Kidney glomerular epithelial cell (primary cell): ENCODE data around the gene DCP1A.

Source experiments
- DNase-seq: peaks from one replicate; lab custom pipeline; 2025; lab: John Stamatoyannopoulos, UW

Gene DCP1A

DNA sequence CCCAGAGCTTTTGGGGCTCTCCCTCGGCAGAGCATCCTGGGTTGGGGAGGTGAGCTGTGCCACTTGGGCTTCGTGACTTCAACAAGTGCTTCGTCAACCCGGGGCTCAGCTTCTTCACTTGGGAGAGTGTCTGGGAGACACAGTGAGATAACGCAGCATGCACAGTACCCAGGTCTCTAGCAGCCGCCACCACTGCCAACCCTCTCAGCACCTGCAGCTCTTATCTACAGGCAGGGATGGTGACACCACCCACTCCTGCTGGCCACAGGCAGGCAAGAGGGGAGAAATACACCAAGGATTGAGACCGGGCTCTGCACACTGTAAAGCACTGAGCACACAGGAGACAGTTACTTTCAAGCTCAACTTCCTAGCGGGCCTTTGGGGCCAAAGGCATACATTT lies 103.1 kb downstream of the DCP1A start:
- DNase-seq, result no peak

DNA sequence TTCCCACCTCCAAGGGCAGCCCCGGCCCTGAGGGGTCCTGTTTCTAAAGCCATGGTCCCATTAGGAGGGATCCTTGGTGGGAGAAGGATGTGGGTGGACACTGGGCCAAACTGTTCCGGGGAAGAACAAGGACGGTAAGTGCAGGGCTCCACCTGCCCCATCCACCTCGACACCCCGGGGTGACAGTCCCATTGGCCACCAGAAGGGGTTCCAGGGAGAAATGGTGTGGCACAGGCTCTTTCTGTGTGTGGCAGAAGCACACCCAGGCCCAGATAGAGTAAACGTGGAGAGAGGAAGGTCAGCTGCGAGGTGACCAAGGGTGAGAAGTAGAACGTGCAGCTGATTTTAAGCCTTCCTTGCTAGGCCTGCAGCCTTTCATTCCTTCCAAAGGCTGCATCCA lies 103.6 kb downstream of the DCP1A start:
- DNase-seq, result no peak

DNA sequence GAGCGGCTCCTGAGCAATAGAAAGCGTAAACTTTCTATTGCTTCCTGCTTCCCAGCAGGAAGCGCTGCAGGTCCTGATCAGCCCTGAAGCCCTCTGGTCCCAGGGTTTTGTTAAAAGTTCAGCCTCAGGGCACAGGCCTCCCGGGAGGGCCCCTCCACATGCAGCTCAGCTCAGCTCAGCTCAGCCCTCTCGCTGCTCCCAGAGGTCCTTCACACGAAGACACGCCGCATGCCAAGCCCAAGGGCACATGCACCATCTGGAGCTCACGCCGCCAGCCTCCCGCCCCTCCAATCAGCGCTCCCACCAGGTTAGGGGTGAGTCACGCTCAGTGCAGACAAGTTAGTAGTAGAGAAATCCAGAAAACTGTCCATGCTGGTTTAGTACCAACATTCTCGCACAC lies 104.2 kb downstream of the DCP1A start:
- no peak for DNase-seq

DNA sequence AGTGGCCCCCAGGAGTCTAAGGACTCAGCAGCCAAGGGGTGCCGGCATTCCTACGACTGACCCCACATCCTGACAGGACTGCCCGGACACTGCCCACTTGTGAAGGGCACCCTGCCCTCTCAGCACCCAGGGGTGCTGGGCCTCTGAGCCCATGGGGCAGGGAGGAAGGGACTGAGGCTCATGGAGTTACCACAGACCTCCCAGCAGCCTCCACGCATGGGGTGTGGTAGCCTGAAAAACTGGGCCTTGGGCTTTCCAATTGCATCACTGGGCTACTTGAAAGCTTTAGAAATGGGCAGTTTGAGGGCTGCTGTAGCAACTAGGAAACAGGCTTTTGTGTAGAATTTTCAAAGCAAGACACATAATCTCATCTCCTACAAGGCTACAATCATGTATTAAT lies 104.7 kb downstream of the DCP1A start:
- DNase-seq, result no peak

DNA sequence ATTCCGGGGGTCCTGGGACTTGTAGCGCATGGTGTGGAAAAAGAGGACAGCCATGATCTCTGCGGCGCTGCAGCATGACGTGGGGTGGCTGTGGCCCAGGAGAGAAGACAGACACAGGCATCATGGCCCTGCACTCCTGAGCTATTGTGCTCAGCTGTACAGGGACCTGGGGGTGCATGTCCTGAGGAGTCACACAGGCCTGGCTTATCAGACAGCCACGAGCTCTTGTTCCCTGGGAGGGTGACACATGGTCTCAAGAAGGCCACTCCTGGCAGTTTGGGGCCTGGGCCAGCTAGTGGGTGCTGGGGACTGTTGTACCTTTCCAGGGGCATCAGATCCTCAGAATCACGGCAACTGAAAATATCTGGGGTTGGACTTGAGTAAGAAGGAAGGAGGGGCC lies 105.2 kb downstream of the DCP1A start:
- DNase-seq, result no peak

DNA sequence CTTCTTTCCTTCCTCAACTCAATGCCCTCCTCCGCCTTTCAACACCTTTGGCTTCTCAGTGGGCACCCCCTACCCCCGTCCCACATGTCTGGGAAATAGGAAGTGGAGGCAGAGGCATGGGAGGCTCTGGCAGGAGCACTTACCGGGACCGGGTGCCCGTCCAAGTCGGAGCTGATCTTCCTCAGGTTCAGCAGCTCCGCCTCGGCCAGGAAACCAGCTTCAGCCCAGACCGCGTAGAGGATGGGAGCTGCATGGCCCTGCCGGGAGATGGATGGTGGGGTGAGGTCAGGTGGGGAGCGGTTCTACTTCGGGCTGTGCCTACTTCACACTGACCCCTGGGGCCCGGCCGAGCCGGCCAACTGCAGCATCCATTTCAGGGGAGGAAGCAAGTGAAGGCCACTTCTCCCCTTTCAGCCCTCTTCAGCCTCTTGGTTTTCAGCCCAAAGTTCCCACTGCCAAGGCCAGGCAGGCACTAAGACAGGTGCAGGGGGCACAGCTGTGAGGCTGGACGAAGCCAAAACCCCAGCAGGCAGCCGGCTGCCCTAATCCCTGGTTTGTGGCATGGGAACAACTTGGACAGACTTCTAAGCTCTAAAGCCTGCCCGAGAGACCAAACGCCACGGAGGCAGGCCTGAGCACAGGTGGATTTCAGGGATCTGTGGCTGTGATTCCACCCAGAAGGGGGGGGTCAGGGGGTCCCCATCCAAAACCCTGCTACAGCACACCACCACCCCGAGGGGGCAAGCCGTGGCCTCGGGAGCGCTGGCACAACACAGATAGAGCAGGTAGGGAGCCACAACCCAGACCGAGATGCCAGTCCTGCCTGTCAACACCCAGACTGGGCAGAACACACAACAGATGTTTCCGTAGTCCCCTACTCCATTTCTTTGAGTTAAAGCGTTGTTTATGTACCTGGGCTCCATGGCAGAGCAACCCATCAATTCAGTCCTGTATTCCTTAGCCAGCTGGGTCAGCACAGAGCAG lies 106.1 kb downstream of the DCP1A start:
- DNase-seq, result no peak

DNA sequence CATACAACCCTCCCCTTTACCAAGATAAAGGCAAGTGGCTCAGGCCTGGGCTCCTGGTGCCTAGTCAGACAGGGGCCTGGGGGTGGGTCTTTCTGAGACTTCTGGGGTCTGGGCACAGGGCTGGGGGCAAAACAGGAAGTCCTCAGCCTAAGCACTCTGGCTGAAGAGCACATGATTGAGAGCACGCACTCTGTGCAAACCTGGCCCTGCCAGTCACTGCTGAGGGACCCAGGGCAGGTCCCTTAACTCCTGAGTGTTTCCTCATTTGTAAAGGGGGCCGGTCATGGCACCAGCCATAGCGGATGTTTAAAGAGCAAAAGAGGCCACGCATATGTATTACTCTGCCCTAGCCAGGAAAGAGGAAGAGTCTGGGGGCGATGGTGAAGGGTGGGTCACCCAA lies 107.5 kb downstream of the DCP1A start:
- no peak for DNase-seq

DNA sequence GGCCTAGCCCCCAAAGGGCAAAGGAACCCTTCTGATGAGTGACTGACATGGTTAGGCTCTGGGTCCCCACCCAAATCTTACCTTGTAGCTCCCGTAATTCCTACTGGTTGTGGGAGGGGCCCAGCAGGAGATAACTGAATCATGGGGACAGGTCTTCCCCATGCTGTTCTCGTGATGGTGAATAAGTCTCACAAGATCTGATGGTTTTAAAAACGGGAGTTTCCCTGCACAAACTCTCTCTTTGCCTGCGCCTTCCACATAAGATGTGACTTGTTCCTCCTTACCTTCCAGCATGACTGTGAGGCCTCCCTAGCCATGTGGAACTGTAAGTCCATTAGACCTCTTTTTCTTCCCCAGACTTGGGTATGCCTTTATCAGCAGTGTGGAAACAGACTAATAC lies 108.5 kb downstream of the DCP1A start:
- no peak for DNase-seq

DNA sequence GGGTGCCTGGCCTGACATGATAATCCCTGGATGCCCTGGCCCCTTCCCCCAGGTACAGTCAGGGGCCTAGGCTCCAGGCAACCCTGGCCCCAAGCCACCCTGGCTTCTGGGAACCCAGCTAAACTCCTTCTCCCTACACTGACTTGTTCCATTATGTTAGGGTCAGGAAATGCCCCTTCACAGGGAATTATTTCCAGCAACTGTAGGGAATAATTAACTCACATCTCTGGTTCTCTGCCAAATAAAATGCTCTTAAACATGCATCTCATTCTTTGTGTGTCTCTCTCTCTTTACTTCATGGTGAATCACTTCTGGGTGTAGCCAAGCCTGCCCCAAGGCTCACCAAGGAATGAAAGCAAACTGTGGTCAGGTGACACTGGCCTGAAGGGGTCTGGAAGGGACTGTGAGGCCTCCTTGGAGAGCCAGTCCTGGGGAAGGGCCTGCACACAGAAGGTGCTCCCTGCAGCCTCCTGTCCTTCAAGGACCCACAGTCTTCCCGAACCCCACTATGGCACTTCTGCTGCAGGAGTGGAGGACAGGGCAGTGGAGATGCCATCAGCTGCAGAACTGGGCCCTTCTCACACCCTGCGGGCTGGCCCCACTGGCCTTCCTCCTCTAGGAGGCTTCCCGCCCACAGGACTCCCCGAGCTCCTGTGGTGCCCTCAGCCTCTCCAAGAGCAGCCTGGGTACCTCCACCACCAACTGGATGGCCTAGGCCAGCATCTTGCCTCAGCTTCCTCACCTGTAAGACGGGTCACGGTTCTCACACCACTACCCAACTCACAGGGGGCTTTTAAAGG lies 109.1 kb downstream of the DCP1A start:
- peak; percentile 100 for DNase-seq

DNA sequence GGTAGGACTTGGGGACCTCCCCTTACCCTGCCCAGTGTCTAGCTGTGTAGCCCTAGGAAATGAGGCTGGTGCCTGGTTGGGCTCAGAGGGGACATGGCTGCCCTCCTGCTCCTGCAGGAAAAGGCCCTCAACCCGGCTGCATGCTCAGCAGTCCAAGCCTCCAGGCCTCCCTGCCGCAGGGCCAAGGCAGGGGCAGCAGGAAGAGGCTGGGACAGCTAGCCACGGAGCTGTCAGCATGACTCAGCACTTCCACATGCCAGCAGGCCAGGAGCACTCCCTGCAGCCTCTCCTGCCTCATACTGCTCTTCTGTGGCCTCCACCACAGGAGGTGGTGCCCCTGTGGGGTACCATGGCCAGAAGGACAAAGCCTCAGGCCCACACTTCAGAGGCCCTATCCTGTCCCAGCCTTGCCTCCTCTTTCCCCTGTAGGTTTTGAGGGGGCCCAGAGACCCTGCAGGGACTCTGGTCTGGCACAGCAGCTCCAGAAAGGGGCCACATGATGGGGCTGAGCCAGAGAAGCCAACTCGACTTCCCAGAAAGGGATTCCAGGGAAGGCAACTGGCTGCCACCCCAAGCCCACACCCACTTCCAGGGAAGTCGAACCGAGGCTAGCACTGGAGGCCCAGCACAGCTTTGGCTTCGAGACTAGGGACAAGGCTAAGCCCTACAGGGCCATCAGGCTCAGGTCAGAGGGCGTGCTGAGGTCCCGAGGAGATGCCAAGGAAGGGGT lies 111.1 kb downstream of the DCP1A start:
- DNase-seq, result peak; percentile 57

DNA sequence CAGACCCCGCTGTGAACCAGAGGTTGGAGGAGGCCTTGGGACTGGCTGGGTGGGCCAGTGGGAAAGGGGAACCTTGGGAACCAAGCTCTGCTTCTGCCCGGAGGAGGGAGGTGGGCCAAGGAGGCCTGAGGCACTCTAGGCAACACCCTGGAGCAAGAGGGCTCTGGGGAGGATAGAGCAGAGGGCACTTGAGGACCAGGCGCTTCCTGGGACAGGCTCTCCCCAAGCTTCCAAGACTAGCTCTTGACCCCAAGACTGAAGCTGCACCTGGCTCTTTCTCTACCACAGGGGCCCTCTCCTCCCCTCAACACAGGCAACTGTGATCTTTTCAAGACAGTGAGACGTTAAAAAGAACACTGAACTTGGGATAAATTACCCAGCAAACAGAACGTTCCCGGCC lies 111.8 kb downstream of the DCP1A start:
- no peak for DNase-seq

DNA sequence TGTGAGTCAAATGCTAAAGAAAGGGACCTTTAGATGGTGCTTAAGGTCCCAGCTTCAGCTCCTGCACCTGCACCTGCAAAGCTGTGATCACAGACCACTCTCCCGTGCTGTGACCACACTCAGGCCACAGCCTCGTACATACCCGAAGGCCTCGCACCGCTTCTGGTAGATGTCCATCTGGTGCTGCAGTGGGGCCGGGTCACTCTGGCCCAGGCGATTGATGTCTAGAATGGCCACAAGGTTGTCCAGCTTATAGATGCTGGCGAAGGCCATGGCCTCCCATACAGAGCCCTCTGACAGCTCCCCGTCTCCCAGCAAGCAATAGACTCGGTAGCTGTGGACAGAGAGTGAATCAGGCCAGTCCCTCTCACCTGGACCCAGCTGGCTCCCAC lies 112.5 kb downstream of the DCP1A start:
- no peak for DNase-seq

DNA sequence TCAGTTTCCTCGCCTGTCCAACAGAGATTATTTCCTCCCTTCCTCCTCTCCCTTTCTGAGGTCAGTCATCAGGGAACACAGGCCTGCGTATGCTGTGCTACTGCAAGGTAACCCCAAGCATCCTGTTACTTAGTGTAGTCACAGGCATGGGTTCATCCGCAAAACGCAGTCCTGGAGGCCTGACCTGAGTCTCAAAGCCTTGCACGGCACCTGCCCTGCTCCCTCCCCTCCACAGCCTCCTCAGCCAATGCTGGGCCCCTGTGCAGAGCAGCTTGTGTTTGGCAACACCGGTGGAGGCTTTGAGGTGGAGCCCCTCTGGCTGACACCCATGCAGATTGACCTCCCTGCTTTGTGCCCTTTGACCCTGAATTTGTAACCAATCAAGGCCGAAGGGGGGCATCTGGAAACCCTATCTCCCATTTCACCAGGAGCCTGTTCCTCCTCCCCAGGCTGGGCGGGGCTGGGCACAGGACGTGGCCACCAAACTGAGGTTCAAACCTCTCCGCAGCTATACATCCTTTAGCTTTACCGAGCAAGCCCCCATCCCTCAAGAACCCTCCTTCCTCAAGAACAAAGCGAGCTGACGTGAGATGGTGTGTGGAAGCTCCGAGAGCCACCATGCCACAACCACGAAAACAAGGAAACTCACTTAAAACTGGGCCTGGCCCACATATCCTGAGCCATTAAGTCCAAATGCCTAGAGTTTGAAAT lies 113.1 kb downstream of the DCP1A start:
- no peak for DNase-seq
